GM23338 (cell line): ENCODE results near the gene SLC2A8.

Source experiments
- CREB1 ChIP-seq: fragments of 250-450 bp; sonication (Bioruptor Pico); IDR thresholded peaks from 2 replicates; pipeline ENCODE4 v1.5.0; 2020; ENCODE audit warnings: low read depth, mild to moderate bottlenecking, moderate library complexity
- ETS1 ChIP-seq: IDR thresholded peaks from 2 replicates; pipeline ENCODE4 v1.6.1; 2016; ENCODE audit warnings: antibody characterized with exemption
- EZH2 ChIP-seq: fragments of 200-600 bp; sonication (generic); IDR thresholded peaks from one replicate; pipeline ENCODE4 v1.8.0; 2017; ENCODE audit warnings: antibody characterized with exemption, mild to moderate bottlenecking, low read depth; ENCODE audit not compliant: unreplicated experiment
- EZH2phosphoT487 ChIP-seq: fragments of 200-600 bp; sonication (generic); IDR thresholded peaks from one replicate; pipeline ENCODE4 v1.8.1; 2018; ENCODE audit warnings: antibody characterized with exemption; ENCODE audit not compliant: unreplicated experiment
- JUNB ChIP-seq: IDR thresholded peaks from one replicate; pipeline ENCODE4 v1.6.1; 2016; ENCODE audit warnings: antibody characterized with exemption; ENCODE audit not compliant: unreplicated experiment
- POLR2AphosphoS5 ChIP-seq: IDR thresholded peaks from 2 replicates; pipeline ENCODE4 v1.6.1; 2016; ENCODE audit warnings: antibody characterized with exemption, low read depth
- STAT1 ChIP-seq: IDR thresholded peaks from one replicate; pipeline ENCODE4 v1.6.1; 2016; ENCODE audit warnings: antibody characterized with exemption; ENCODE audit not compliant: unreplicated experiment
- ZNF114 ChIP-seq: fragments of 250-450 bp; sonication (Bioruptor Pico); IDR thresholded peaks from 2 replicates; pipeline ENCODE4 v1.5.0; 2020; ENCODE audit warnings: mild to moderate bottlenecking, moderate library complexity
- ZNF331 ChIP-seq: fragments of 250-450 bp; sonication (Bioruptor Pico); IDR thresholded peaks from 2 replicates; pipeline ENCODE4 v1.5.0; 2020; ENCODE audit warnings: low read depth, mild to moderate bottlenecking, moderate library complexity
- ZNF462 ChIP-seq: fragments of 250-450 bp; sonication (Bioruptor Pico); IDR thresholded peaks from 2 replicates; pipeline ENCODE4 v1.5.0; 2020; ENCODE audit warnings: mild to moderate bottlenecking, moderate library complexity
- TF ChIP-seq, protein P1 (sequence below), 2 experiments: fragments of 200-600 bp in 1 of 2; sonication (generic) in 1 of 2; conservative IDR thresholded peaks; 2 replicates each; pipeline versions ENCODE4 v1.5.1 to v1.6.1; 2016 to 2017; ENCODE audit warnings: antibody characterized with exemption in 2 of 2, low read depth in 2 of 2, mild to moderate bottlenecking in 2 of 2, moderate library complexity in 1 of 2
- TF ChIP-seq, protein P2 (sequence below): IDR thresholded peaks from one replicate; pipeline ENCODE4 v1.6.1; 2018; ENCODE audit warnings: antibody characterized with exemption; ENCODE audit not compliant: unreplicated experiment

DNA sequence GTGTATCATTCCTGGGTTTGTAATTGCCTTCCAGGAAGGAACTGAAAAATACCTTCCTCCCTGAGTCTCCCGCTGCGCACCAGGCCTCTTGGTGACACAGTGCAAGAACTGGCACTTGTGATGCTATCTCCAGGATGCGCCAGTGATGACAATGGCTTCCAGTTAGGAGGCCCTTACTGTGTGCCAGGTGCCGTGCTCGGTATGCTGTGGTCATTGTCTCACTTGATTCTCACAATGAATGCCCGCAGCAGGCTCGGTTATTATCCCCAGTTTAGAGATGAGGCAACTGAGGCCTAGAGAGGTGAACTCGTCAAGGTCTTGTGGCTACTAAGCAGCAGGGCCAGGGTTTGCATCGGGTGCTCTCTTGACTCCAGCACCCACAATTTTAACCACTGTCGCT lies 31.5 kb upstream of the SLC2A8 start:
- TF ChIP-seq ZNF462 (CRISPR knock-in tag): no peak
- TF ChIP-seq, protein P1, sequence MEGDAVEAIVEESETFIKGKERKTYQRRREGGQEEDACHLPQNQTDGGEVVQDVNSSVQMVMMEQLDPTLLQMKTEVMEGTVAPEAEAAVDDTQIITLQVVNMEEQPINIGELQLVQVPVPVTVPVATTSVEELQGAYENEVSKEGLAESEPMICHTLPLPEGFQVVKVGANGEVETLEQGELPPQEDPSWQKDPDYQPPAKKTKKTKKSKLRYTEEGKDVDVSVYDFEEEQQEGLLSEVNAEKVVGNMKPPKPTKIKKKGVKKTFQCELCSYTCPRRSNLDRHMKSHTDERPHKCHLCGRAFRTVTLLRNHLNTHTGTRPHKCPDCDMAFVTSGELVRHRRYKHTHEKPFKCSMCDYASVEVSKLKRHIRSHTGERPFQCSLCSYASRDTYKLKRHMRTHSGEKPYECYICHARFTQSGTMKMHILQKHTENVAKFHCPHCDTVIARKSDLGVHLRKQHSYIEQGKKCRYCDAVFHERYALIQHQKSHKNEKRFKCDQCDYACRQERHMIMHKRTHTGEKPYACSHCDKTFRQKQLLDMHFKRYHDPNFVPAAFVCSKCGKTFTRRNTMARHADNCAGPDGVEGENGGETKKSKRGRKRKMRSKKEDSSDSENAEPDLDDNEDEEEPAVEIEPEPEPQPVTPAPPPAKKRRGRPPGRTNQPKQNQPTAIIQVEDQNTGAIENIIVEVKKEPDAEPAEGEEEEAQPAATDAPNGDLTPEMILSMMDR (conservative IDR thresholded peaks at IDR 0.05; ENCODE audit: low read depth in 2 of 2): no peak
- no peak for TF ChIP-seq POLR2AphosphoS5
- TF ChIP-seq ZNF114: no peak
- TF ChIP-seq CREB1 (CRISPR knock-in tag): no peak
- TF ChIP-seq EZH2: no peak
- TF ChIP-seq ETS1: no peak
- no peak for TF ChIP-seq EZH2phosphoT487
- TF ChIP-seq, protein P2, sequence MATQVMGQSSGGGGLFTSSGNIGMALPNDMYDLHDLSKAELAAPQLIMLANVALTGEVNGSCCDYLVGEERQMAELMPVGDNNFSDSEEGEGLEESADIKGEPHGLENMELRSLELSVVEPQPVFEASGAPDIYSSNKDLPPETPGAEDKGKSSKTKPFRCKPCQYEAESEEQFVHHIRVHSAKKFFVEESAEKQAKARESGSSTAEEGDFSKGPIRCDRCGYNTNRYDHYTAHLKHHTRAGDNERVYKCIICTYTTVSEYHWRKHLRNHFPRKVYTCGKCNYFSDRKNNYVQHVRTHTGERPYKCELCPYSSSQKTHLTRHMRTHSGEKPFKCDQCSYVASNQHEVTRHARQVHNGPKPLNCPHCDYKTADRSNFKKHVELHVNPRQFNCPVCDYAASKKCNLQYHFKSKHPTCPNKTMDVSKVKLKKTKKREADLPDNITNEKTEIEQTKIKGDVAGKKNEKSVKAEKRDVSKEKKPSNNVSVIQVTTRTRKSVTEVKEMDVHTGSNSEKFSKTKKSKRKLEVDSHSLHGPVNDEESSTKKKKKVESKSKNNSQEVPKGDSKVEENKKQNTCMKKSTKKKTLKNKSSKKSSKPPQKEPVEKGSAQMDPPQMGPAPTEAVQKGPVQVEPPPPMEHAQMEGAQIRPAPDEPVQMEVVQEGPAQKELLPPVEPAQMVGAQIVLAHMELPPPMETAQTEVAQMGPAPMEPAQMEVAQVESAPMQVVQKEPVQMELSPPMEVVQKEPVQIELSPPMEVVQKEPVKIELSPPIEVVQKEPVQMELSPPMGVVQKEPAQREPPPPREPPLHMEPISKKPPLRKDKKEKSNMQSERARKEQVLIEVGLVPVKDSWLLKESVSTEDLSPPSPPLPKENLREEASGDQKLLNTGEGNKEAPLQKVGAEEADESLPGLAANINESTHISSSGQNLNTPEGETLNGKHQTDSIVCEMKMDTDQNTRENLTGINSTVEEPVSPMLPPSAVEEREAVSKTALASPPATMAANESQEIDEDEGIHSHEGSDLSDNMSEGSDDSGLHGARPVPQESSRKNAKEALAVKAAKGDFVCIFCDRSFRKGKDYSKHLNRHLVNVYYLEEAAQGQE: no peak
- no peak for TF ChIP-seq JUNB
- no peak for TF ChIP-seq ZNF331
- no peak for TF ChIP-seq STAT1
